ENCODE measurements around the gene TMEM132D.

The TMEM132D gene

DNA sequence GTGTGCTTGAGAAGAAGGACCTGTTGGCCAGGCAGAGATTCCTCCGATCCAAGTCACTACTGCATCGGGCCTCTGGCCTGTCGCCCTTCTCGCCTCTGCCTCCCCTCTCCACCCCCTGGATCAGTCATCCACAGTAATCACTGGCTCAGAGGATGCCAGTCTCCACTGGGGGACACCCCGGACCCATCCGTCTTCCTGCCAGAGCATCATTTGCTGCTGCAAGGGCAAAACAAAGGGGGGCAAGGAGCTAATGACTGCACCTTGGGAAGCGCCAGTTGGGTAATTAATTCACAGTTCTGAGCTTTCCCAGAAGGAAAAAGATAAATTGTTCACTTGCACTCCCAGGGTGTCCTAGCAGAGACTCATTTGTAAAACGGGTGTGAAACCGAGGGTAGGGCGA lies 835.1 kb downstream of the TMEM132D start:
- Histone ChIP-seq H3K4me3 (ENCODE audit: low read depth, low read length) (no peak overlapping the region), H3K36me3 (ENCODE audit: control insufficient read depth in 2 of 2, insufficient read depth in 1 of 2, low read length in 2 of 2) (no peaks in the 10 kb centered on the region), H3K9me3 (ENCODE audit: control insufficient read depth, insufficient read depth, low read depth, low read length) (no peaks in the 10 kb centered on the region), H3K27ac (ENCODE audit: extremely low read depth, low read depth, low read length) (no peak overlapping the region), H3K4me1 (ENCODE audit: control insufficient read depth, insufficient read depth, low read length) (no peaks in the 10 kb centered on the region)
- CTCF ChIA-PET: no interaction called here
- no peak for TF ChIP-seq ZFP3 (tag by site-specific recombination; IDR thresholded peaks at IDR 0.05; ENCODE audit: low read depth)
- TF ChIP-seq ZNF423 (tag by site-specific recombination; IDR thresholded peaks at IDR 0.05): no peak
- TF ChIP-seq ZNF548 (tag by site-specific recombination; IDR thresholded peaks at IDR 0.05): no peak
- TF ChIP-seq, protein P1, sequence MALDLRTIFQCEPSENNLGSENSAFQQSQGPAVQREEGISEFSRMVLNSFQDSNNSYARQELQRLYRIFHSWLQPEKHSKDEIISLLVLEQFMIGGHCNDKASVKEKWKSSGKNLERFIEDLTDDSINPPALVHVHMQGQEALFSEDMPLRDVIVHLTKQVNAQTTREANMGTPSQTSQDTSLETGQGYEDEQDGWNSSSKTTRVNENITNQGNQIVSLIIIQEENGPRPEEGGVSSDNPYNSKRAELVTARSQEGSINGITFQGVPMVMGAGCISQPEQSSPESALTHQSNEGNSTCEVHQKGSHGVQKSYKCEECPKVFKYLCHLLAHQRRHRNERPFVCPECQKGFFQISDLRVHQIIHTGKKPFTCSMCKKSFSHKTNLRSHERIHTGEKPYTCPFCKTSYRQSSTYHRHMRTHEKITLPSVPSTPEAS (tag by site-specific recombination; IDR thresholded peaks at IDR 0.05): no peak
- no peak for TF ChIP-seq ZNF404 (tag by site-specific recombination; IDR thresholded peaks at IDR 0.05)
- no peak for TF ChIP-seq ZSCAN30 (tag by site-specific recombination; IDR thresholded peaks at IDR 0.05)
- no peak for TF ChIP-seq ZFP41 (tag by site-specific recombination; IDR thresholded peaks at IDR 0.05; ENCODE audit: borderline replicate concordance)
- TF ChIP-seq ZNF521 (tag by site-specific recombination; IDR thresholded peaks at IDR 0.05): no peak
- TF ChIP-seq REPIN1 (tag by site-specific recombination; IDR thresholded peaks at IDR 0.05; ENCODE audit: low read depth): no peak
- POLR2A ChIA-PET: no interaction called here

DNA sequence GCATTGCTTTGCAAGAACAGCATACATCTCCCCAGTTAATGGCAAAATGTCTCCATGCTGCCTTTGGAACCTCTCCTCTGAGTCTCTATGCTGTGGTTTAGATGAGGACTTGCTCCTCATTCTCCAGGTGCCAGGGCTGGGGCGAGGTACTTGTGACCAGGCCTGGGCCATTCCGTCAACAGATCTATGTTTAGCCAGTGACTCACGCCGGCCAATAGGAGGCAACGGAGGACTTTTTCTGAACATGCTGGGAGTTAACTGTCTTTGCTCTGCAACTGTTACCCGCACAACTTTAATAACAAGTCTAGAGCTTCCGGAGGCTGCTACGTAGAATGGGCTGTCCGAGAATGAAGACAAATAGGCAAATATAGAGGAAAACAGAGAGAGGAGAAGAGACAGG lies 836.3 kb downstream of the TMEM132D start:
- no peaks in the 10 kb centered on the region for H3K9me3 ChIP-seq (ENCODE audit: control insufficient read depth, insufficient read depth, low read depth, low read length)
- CTCF ChIA-PET: no interaction called here
- TF ChIP-seq ZNF2 (tag by site-specific recombination; IDR thresholded peaks at IDR 0.05) (no peak), ZNF211 (tag by site-specific recombination; IDR thresholded peaks at IDR 0.05; ENCODE audit: low read depth) (no peak), SCRT1 (tag by site-specific recombination; IDR thresholded peaks at IDR 0.05; ENCODE audit: borderline replicate concordance) (no peak), ZNF354C (tag by site-specific recombination; IDR thresholded peaks at IDR 0.05; ENCODE audit: borderline replicate concordance, low read depth) (no peak), YY2 (tag by site-specific recombination; IDR thresholded peaks at IDR 0.05) (no peak), ZNF239 (tag by site-specific recombination; IDR thresholded peaks at IDR 0.05) (no peak), ZNF792 (tag by site-specific recombination; IDR thresholded peaks at IDR 0.05) (no peak), MZF1 (tag by site-specific recombination; IDR thresholded peaks at IDR 0.05; ENCODE audit: borderline replicate concordance) (no peak), ZNF76 (tag by site-specific recombination; IDR thresholded peaks at IDR 0.05; ENCODE audit: borderline replicate concordance, low read depth) (no peak), ZFP69B (tag by site-specific recombination; IDR thresholded peaks at IDR 0.05) (no peak), ZNF560 (tag by site-specific recombination; IDR thresholded peaks at IDR 0.05; ENCODE audit: borderline replicate concordance) (no peak), ZNF707 (tag by site-specific recombination; IDR thresholded peaks at IDR 0.05) (no peak)
- TF ChIP-seq, protein P2, sequence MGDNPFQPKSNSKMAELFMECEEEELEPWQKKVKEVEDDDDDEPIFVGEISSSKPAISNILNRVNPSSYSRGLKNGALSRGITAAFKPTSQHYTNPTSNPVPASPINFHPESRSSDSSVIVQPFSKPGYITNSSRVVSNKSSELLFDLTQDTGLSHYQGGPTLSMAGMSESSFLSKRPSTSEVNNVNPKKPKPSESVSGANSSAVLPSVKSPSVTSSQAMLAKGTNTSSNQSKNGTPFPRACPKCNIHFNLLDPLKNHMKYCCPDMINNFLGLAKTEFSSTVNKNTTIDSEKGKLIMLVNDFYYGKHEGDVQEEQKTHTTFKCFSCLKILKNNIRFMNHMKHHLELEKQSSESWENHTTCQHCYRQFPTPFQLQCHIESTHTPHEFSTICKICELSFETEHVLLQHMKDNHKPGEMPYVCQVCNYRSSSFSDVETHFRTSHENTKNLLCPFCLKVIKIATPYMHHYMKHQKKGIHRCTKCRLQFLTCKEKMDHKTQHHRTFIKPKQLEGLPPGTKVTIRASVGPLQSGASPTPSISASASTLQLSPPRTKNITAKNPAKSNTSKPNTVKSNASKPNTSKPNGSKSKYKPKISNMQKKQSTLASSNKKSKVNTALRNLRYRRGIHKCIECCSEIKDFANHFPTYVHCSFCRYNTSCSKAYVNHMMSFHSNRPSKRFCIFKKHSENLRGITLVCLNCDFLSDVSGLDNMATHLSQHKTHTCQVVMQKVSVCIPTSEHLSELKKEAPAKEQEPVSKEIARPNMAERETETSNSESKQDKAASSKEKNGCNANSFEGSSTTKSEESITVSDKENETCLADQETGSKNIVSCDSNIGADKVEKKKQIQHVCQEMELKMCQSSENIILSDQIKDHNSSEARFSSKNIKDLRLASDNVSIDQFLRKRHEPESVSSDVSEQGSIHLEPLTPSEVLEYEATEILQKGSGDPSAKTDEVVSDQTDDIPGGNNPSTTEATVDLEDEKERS (tag by site-specific recombination; IDR thresholded peaks at IDR 0.05): no peak
- TF ChIP-seq, protein P3, sequence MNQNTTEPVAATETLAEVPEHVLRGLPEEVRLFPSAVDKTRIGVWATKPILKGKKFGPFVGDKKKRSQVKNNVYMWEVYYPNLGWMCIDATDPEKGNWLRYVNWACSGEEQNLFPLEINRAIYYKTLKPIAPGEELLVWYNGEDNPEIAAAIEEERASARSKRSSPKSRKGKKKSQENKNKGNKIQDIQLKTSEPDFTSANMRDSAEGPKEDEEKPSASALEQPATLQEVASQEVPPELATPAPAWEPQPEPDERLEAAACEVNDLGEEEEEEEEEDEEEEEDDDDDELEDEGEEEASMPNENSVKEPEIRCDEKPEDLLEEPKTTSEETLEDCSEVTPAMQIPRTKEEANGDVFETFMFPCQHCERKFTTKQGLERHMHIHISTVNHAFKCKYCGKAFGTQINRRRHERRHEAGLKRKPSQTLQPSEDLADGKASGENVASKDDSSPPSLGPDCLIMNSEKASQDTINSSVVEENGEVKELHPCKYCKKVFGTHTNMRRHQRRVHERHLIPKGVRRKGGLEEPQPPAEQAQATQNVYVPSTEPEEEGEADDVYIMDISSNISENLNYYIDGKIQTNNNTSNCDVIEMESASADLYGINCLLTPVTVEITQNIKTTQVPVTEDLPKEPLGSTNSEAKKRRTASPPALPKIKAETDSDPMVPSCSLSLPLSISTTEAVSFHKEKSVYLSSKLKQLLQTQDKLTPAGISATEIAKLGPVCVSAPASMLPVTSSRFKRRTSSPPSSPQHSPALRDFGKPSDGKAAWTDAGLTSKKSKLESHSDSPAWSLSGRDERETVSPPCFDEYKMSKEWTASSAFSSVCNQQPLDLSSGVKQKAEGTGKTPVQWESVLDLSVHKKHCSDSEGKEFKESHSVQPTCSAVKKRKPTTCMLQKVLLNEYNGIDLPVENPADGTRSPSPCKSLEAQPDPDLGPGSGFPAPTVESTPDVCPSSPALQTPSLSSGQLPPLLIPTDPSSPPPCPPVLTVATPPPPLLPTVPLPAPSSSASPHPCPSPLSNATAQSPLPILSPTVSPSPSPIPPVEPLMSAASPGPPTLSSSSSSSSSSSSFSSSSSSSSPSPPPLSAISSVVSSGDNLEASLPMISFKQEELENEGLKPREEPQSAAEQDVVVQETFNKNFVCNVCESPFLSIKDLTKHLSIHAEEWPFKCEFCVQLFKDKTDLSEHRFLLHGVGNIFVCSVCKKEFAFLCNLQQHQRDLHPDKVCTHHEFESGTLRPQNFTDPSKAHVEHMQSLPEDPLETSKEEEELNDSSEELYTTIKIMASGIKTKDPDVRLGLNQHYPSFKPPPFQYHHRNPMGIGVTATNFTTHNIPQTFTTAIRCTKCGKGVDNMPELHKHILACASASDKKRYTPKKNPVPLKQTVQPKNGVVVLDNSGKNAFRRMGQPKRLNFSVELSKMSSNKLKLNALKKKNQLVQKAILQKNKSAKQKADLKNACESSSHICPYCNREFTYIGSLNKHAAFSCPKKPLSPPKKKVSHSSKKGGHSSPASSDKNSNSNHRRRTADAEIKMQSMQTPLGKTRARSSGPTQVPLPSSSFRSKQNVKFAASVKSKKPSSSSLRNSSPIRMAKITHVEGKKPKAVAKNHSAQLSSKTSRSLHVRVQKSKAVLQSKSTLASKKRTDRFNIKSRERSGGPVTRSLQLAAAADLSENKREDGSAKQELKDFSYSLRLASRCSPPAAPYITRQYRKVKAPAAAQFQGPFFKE (tag by site-specific recombination; IDR thresholded peaks at IDR 0.05; ENCODE audit: borderline replicate concordance): no peak
- TF ChIP-seq, protein P4, sequence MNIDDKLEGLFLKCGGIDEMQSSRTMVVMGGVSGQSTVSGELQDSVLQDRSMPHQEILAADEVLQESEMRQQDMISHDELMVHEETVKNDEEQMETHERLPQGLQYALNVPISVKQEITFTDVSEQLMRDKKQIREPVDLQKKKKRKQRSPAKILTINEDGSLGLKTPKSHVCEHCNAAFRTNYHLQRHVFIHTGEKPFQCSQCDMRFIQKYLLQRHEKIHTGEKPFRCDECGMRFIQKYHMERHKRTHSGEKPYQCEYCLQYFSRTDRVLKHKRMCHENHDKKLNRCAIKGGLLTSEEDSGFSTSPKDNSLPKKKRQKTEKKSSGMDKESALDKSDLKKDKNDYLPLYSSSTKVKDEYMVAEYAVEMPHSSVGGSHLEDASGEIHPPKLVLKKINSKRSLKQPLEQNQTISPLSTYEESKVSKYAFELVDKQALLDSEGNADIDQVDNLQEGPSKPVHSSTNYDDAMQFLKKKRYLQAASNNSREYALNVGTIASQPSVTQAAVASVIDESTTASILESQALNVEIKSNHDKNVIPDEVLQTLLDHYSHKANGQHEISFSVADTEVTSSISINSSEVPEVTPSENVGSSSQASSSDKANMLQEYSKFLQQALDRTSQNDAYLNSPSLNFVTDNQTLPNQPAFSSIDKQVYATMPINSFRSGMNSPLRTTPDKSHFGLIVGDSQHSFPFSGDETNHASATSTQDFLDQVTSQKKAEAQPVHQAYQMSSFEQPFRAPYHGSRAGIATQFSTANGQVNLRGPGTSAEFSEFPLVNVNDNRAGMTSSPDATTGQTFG (tag by site-specific recombination; IDR thresholded peaks at IDR 0.05; ENCODE audit: borderline replicate concordance): no peak

More for the DNA sequence above, 836.3 kb downstream of the TMEM132D start:
- Histone ChIP-seq H3K4me3 (ENCODE audit: low read depth, low read length) (no peak overlapping the region), H3K36me3 (ENCODE audit: control insufficient read depth in 2 of 2, insufficient read depth in 1 of 2, low read length in 2 of 2) (no peaks in the 10 kb centered on the region), H3K27ac (ENCODE audit: extremely low read depth, low read depth, low read length) (no peak overlapping the region), H3K4me1 (ENCODE audit: control insufficient read depth, insufficient read depth, low read length) (no peaks in the 10 kb centered on the region)
- POLR2A ChIA-PET: no interaction called here

Measured in HEK293 (cell line).